Neural progenitor cell (in vitro differentiated cells): ENCODE measurements around the gene EFEMP1. TPM values are rescaled to one million over a fixed set of nuclear protein-coding genes. Genes with fewer than 3 reads are reported as not detected.

Experiments
- DNase-seq: peaks from one replicate; pipeline ENCODE4 v3.0.0-alpha.2; 2016; ENCODE audit warnings: low spot score
- H2AFZ ChIP-seq: fragments of 200-600 bp; sonication (generic); replicated peaks from 2 replicates; pipeline ENCODE4 v1.6.1; 2016; ENCODE audit warnings: antibody characterized with exemption
- H3F3A ChIP-seq: fragments of 200-600 bp; sonication (generic); 2 replicates; pipeline ENCODE4 v1.6.1; 2016; ENCODE audit warnings: antibody characterized with exemption, low read depth
- H3K27ac ChIP-seq: fragments of 200-600 bp; sonication (generic); 2 replicates; pipeline ENCODE4 v1.5.1; 2016; ENCODE audit warnings: mild to moderate bottlenecking
- H3K27me3 ChIP-seq: fragments of 200-600 bp; sonication (generic); 2 replicates; pipeline ENCODE4 v1.6.1; 2016; ENCODE audit warnings: mild to moderate bottlenecking, moderate library complexity
- H3K36me3 ChIP-seq: fragments of 200-600 bp; sonication (generic); 2 replicates; pipeline ENCODE4 v1.5.1; 2016
- H3K4me1 ChIP-seq: fragments of 200-600 bp; sonication (generic); 2 replicates; pipeline ENCODE4 v1.6.1; 2016; ENCODE audit warnings: mixed run types
- H3K4me2 ChIP-seq: fragments of 200-600 bp; sonication (generic); 2 replicates; pipeline ENCODE4 v1.6.1; 2016
- H3K4me3 ChIP-seq: fragments of 200-600 bp; sonication (generic); 2 replicates; pipeline ENCODE4 v1.5.1; 2016
- H3K79me2 ChIP-seq: fragments of 200-600 bp; sonication (generic); 2 replicates; pipeline ENCODE4 v1.6.1; 2016; ENCODE audit warnings: low read depth
- H3K9ac ChIP-seq: fragments of 200-600 bp; sonication (generic); 2 replicates; pipeline ENCODE4 v1.6.1; 2016
- H3K9me3 ChIP-seq: fragments of 200-600 bp; sonication (generic); 2 replicates; pipeline ENCODE4 v1.5.1; 2016; ENCODE audit warnings: low read depth
- H4K20me1 ChIP-seq: fragments of 200-600 bp; sonication (generic); 2 replicates; pipeline ENCODE4 v1.6.1; 2016; ENCODE audit warnings: low read depth
- H3K27ac Mint-ChIP-seq: 3 replicates; pipeline ENCODE4 v1.8.0; 2021; ENCODE audit warnings: mixed read lengths
- H3K27me3 Mint-ChIP-seq: 2 replicates; pipeline ENCODE4 v1.8.0; 2022; ENCODE audit warnings: low read depth, mild to moderate bottlenecking, inconsistent platforms, moderate library complexity, mixed read lengths; ENCODE audit not compliant: insufficient read depth
- H3K36me3 Mint-ChIP-seq: 3 replicates; pipeline ENCODE4 v1.8.0; 2021; ENCODE audit warnings: mixed read lengths
- H3K4me1 Mint-ChIP-seq: 3 replicates; pipeline ENCODE4 v1.8.0; 2021; ENCODE audit warnings: mixed read lengths
- H3K4me3 Mint-ChIP-seq: 3 replicates; pipeline ENCODE4 v1.8.0; 2021; ENCODE audit warnings: mild to moderate bottlenecking, moderate library complexity, mixed read lengths
- H3K9me3 Mint-ChIP-seq: 3 replicates; pipeline ENCODE4 v1.8.0; 2020; ENCODE audit warnings: mixed read lengths
- CTCF ChIP-seq: fragments of 200-600 bp; sonication (generic); IDR thresholded peaks from 2 replicates; pipeline ENCODE4 v1.5.1; 2017; ENCODE audit warnings: antibody characterized with exemption, mild to moderate bottlenecking
- EZH2 ChIP-seq: fragments of 200-600 bp; sonication (generic); IDR thresholded peaks from 2 replicates; pipeline ENCODE4 v1.6.1; 2017; ENCODE audit warnings: antibody characterized with exemption, mild to moderate bottlenecking, moderate library complexity
- EZH2phosphoT487 ChIP-seq: fragments of 200-600 bp; sonication (generic); IDR thresholded peaks from 2 replicates; pipeline ENCODE4 v1.6.1; 2017; ENCODE audit warnings: antibody characterized with exemption
- total RNA-seq: library from RNA; depleted of rRNA; stranded (reverse); fragments of >200 nt; gene quantifications from 2 replicates; pipeline ENCODE4 v1.2.3, GENCODE V29; 2015; ENCODE audit warnings: low replicate concordance

The EFEMP1 gene
- total RNA-seq, 1 donor from 2014 or later: 25.5 TPM

- Histone ChIP-seq H3K4me2 (no peak overlapping the region), H2AFZ (no peak overlapping the region), H3F3A (no peaks in the 10 kb centered on the region), H3K4me3 (no peak overlapping the region), H3K27me3 (no peaks in the 10 kb centered on the region), H3K9me3 (no peaks in the 10 kb centered on the region), H3K79me2 (no peaks in the 10 kb centered on the region), H4K20me1 (no peaks in the 10 kb centered on the region), H3K9ac (no peak overlapping the region), H3K36me3 (no peaks in the 10 kb centered on the region), H3K27ac (no peak overlapping the region), H3K4me1 (no peaks in the 10 kb centered on the region)
- TF ChIP-seq EZH2: no peak
- no peak for TF ChIP-seq CTCF
- no peak for TF ChIP-seq EZH2phosphoT487
- H3K4me3 Mint-ChIP-seq: no peak overlapping the region
- no peaks in the 10 kb centered on the region for H3K9me3 Mint-ChIP-seq
- H3K27ac Mint-ChIP-seq: no peak overlapping the region
- no peak for DNase-seq
- no peaks in the 10 kb centered on the region for H3K27me3 Mint-ChIP-seq
- no peaks in the 10 kb centered on the region for H3K36me3 Mint-ChIP-seq
- H3K4me1 Mint-ChIP-seq: peaks cover 3% of the 10 kb centered on the region
These were observed 53.8 kb downstream of the EFEMP1 start for GRCh38 chr2:55869637-55870325.

- H3K4me1 ChIP-seq: no peaks in the 10 kb centered on the region
- no peaks in the 10 kb centered on the region for H3K27me3 Mint-ChIP-seq
- no peaks in the 10 kb centered on the region for H3K36me3 ChIP-seq
- peak overlapping the region; percentile 73 for H2AFZ ChIP-seq
- TF ChIP-seq EZH2phosphoT487: no peak
- H3K27me3 ChIP-seq: no peaks in the 10 kb centered on the region
- no peaks in the 10 kb centered on the region for H3F3A ChIP-seq
- no peak for DNase-seq
- no peak overlapping the region for H3K4me3 Mint-ChIP-seq
- H3K9ac ChIP-seq: no peak overlapping the region
- no peak overlapping the region for H3K27ac ChIP-seq
- no peak overlapping the region for H3K27ac Mint-ChIP-seq
- no peaks in the 10 kb centered on the region for H3K36me3 Mint-ChIP-seq
- no peak overlapping the region for H3K4me3 ChIP-seq
- no peaks in the 10 kb centered on the region for H3K9me3 Mint-ChIP-seq
- H3K4me1 Mint-ChIP-seq: peaks cover 3% of the 10 kb centered on the region
- no peaks in the 10 kb centered on the region for H4K20me1 ChIP-seq
- no peaks in the 10 kb centered on the region for H3K79me2 ChIP-seq
- H3K9me3 ChIP-seq: no peaks in the 10 kb centered on the region
- no peak overlapping the region for H3K4me2 ChIP-seq
These were observed 58.3 kb downstream of the EFEMP1 start for GRCh38 chr2:55865096-55865835.

GRCh38 chr2:55864351-55865084 is 59.1 kb downstream of the EFEMP1 start:
- H4K20me1 ChIP-seq: no peaks in the 10 kb centered on the region
- H2AFZ ChIP-seq: no peak overlapping the region
- H3K4me3 ChIP-seq: no peak overlapping the region
- H3F3A ChIP-seq: no peaks in the 10 kb centered on the region
- no peak for TF ChIP-seq CTCF
- TF ChIP-seq EZH2phosphoT487: no peak
- no peak for TF ChIP-seq EZH2
- H3K4me2 ChIP-seq: no peak overlapping the region
- no peaks in the 10 kb centered on the region for H3K9me3 Mint-ChIP-seq
- no peaks in the 10 kb centered on the region for H3K79me2 ChIP-seq
- no peaks in the 10 kb centered on the region for H3K27me3 ChIP-seq
- peaks cover 3% of the 10 kb centered on the region for H3K4me1 Mint-ChIP-seq
- H3K27ac Mint-ChIP-seq: no peak overlapping the region
- no peak for DNase-seq
- H3K4me3 Mint-ChIP-seq: no peak overlapping the region
- H3K36me3 ChIP-seq: no peaks in the 10 kb centered on the region
- no peaks in the 10 kb centered on the region for H3K4me1 ChIP-seq
- H3K36me3 Mint-ChIP-seq: no peaks in the 10 kb centered on the region
- no peak overlapping the region for H3K9ac ChIP-seq
- H3K27ac ChIP-seq: no peak overlapping the region
- H3K9me3 ChIP-seq: no peaks in the 10 kb centered on the region
- H3K27me3 Mint-ChIP-seq: no peaks in the 10 kb centered on the region
